Epithelial cell of proximal tubule (primary cell): ENCODE results near the gene HSD17B14. TPM values are rescaled to one million over a fixed set of nuclear protein-coding genes. Genes with fewer than 3 reads are reported as not detected.
A peak's percentile ranks its signal among the peaks of the same experiment; 100 is the strongest.
"Not testable (repeated sequence)": the region's sequence is repeated elsewhere in the genome, so short reads cannot be mapped to it uniquely, and the experiment has no call there.

Source experiments
- DNase-seq: peaks from one replicate; pipeline ENCODE4 v3.0.0-alpha.2; 2011; ENCODE audit warnings: low read depth
- H3K4me3 ChIP-seq: 2 replicates; pipeline ENCODE4 v1.5.1; 2011; ENCODE audit warnings: low read depth, mild to moderate bottlenecking, low read length
- total RNA-seq: library from RNA; depleted of rRNA; stranded (reverse); fragments of >200 nt; gene quantifications from 2 replicates; pipeline ENCODE4 v1.2.3, GENCODE V29; 2015
- TF ChIP-seq, protein P1 (sequence below): conservative IDR thresholded peaks from 2 replicates; pipeline ENCODE4 v1.5.1; 2012; ENCODE audit warnings: low read depth, mild to moderate bottlenecking, low read length

The HSD17B14 gene
- total RNA-seq, 1 donor from 2014 or later, result 2.8 TPM

DNA sequence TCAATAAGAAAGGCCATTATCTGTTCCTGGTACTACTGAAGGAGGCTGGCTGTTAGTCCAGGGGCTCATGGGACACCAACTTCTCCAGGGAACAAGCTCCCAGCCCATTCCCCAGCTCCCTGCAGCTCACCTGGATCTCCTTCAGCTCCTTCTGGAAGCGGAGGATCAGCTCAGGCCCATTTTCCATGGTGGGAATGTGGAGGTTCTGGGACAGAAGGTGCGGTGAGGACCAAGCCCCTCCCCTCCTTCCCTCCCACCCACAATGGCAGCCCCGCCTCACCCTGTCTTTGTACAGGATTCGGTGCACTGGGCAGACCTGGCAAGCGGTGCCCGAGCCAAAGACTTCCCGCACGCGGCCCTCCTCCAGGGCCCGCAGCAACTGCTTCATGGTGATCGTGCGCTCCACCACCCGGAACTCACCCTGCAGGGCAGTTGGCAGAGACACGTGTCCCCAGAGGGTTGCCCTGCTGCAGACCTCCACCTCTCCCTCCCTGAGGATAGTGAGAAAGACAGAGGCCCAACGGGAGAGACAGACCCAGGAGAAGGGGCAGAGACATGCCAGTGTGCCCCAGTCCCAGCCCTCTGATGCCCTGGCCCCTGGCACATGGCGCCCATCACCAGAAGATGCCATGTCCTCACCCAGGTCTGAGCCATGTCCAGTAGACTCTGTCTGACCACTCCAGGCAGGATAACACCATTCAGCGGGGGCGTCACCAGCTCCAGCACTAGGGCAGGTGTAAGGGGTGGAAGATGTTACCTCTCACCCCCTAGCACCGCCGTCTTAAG, 39.8 kb downstream of the HSD17B14 start:
- DNase-seq, result no peak
- TF ChIP-seq, protein P1, sequence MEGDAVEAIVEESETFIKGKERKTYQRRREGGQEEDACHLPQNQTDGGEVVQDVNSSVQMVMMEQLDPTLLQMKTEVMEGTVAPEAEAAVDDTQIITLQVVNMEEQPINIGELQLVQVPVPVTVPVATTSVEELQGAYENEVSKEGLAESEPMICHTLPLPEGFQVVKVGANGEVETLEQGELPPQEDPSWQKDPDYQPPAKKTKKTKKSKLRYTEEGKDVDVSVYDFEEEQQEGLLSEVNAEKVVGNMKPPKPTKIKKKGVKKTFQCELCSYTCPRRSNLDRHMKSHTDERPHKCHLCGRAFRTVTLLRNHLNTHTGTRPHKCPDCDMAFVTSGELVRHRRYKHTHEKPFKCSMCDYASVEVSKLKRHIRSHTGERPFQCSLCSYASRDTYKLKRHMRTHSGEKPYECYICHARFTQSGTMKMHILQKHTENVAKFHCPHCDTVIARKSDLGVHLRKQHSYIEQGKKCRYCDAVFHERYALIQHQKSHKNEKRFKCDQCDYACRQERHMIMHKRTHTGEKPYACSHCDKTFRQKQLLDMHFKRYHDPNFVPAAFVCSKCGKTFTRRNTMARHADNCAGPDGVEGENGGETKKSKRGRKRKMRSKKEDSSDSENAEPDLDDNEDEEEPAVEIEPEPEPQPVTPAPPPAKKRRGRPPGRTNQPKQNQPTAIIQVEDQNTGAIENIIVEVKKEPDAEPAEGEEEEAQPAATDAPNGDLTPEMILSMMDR, result no peak

DNA sequence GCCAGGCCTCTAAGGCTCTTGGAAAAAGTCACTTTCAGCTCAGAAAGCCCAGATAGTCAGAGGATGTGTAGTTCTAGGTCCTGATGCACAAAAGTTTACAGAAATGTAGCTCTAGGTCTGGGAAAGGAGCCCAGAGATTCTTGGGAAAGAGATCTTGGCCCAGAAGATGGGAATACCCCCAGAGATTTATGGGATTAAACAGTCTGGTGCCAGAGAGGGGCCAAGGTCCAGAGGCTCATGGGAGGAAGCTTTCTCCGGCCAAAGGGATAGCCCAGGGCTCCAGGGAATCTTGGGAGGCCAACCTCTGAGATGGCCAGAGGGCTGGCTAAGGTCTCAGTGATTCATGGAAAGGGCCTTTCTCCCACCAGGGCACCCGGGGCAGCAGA, 40.6 kb downstream of the HSD17B14 start:
- TF ChIP-seq, protein P1, result no peak
- DNase-seq, result no peak
- H3K4me3 ChIP-seq, result no peak overlapping the region

More for the DNA sequence above, 39.8 kb downstream of the HSD17B14 start:
- no peak overlapping the region for H3K4me3 ChIP-seq

DNA sequence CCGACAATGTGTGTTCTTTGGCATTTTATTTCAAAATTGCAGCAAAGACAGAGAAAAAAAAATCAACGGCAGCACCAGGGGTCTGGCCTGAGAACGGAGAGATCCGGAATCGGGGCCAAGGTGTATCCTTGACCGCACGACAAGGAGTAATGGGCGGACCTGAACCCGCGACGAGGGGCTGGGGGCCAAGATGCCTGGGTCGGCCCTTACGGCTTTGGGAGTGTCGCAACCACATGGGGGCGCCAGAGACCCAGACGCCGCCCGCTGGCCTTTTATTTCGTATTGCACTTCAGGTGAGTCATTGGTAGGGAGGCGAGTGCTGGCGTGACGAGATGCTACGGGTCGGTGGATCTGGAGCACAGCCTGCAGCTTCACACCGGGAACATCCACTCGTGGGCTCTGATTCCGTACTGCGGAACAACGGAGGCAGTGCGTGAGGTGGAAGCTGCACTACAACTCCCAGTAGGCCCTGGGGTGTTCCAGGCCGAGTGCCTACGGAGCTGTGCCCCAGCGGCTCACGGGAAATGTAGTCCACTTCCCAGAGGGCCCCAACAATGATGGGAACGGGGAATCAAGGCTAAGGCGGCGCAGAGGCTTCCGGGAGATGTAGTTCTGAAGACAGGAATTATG, 41.1 kb downstream of the HSD17B14 start:
- TF ChIP-seq, protein P1, result peak; percentile 96
- peak; percentile 66 for DNase-seq

DNA sequence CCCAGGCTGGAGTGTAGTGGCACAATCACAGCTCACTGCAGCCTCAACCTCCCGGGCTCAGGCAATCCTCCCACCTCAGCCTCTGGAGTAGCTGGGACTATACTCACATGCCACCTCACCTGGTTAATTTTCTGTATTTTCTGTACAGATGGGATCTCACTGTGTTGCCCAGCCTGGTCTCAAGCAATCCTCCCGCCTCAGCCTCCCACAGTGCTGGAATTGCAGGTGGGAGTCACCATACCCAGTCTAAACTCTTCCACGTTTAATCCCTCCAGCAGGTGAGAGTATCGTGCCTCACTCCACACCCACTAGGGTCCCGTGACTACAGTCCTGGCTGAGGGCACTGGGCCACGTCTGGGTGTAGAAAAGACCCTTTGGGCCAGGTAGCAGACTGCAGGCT, 42.0 kb downstream of the HSD17B14 start:
- TF ChIP-seq, protein P1, result no peak
- no peak overlapping the region for H3K4me3 ChIP-seq
- DNase-seq, result no peak

More for the DNA sequence above, 41.1 kb downstream of the HSD17B14 start:
- H3K4me3 ChIP-seq, result peak overlapping the region; percentile 49

DNA sequence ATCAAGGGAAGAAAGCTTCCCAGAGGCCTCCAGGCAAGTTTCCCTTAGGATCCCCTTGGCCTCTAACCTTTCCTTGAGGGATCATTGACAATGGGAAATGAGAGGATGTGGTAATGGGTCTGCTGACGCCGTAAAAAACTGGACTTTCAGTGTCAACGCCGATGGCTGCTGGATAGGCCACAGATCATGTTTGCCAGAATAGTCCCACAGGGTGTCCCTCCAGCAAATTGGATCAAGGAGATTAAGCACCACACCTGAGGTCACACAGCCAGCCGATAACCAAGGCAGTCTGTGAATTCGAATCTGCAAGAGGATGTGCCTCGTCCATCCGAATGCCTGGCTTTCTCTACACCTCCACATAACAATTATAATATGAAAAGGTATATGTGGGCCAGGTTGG, 43.0 kb downstream of the HSD17B14 start:
- H3K4me3 ChIP-seq, result no peak overlapping the region
- no peak for DNase-seq
- TF ChIP-seq, protein P1, result no peak

DNA sequence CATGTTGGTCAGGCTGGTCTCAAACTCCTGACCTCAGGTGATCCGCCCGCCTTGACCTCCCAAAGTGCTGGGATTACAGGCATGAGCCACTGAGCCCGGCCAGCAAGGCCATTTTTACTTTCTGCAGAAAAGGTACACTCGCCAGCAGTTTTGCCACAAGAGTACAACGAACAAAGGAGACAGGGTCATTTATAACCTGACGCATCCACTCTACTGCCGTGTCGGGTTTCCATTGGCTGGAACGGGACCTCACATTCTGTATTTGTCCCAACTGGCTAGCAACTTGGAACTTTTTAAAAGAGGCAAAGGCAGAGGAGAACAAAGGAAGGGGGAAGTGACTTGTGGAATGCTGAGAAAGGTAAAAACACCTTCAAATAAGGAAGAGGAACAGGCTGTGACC, 49.0 kb downstream of the HSD17B14 start:
- not testable (repeated sequence) for DNase-seq

DNA sequence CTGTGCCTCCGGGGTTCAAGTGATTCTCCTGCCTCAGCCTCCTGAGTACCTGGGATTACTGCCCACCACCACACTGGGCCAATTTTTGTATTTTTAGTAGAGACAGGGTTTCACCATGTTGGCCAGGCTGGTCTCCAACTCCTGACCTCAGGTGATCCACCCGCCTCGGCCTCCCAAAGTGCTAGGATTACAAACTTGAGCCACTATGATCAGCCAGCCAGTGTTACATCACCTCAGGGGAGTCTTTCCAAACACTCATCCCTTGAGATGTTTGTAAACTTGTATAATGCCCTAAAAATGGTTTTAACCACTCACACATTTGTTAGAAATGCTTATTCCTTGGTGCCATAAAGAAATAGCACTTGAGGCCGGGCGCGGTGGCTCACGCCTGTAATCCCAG, 49.9 kb downstream of the HSD17B14 start:
- not testable (repeated sequence) for H3K4me3 ChIP-seq, DNase-seq

More for the DNA sequence above, 49.0 kb downstream of the HSD17B14 start:
- H3K4me3 ChIP-seq, result not testable (repeated sequence)

DNA sequence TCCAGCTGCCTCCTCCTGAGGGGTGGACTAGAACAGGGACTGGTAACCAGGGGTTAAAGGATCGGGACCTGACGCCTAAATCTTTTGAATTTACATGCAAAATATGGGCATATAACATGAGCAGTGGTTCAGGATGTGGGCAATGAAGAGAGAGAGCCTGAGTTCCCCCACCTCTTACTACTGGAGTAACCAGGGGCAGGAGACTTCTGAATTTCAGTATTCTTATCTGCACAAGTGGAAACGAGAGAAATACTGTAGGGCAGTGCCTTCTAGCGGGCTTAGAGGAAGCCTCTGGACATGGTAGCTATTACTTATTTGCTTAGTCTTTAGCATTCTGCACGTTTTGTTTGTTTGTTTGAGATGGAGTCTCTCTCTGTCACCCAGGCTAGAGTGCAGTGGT, 51.8 kb downstream of the HSD17B14 start:
- DNase-seq, result no peak
- TF ChIP-seq, protein P1, result peak; percentile 27
- no peak overlapping the region for H3K4me3 ChIP-seq
